Suprapubic skin (tissue), 4 donors: Measurements from ENCODE around the gene FBH1.

Experiments used
- CTCF ChIP-seq, 2 donors: fragments of 200-600 bp in 1 of 2; fragments of 450-650 bp in 1 of 2; sonication (generic) in 1 of 2; IDR thresholded peaks; one replicate each; pipeline ENCODE4 v1.5.1; 2016 to 2019; ENCODE audit warnings: antibody characterized with exemption in 2 of 2, mild to moderate bottlenecking in 1 of 2, moderate library complexity in 1 of 2
- EP300 ChIP-seq: sonication (generic); formaldehyde crosslinking; IDR thresholded peaks from one replicate; pipeline ENCODE4 v1.6.1; 2017; ENCODE audit warnings: antibody characterized with exemption
- POLR2A ChIP-seq, 2 donors: fragments of 450-650 bp; IDR thresholded peaks; one replicate each; pipeline ENCODE4 v1.6.1; 2017; ENCODE audit warnings: antibody characterized with exemption in 2 of 2, mild to moderate bottlenecking in 2 of 2, moderate library complexity in 2 of 2
- POLR2AphosphoS5 ChIP-seq, 3 donors: sonication (generic); formaldehyde crosslinking; IDR thresholded peaks; one replicate each; pipeline ENCODE4 v1.6.1; 2017; ENCODE audit warnings: antibody characterized with exemption in 3 of 3

- TF ChIP-seq CTCF (IDR thresholded peaks at IDR 0.05) (no peak), POLR2A (IDR thresholded peaks at IDR 0.05) (no peak), EP300 (no peak), POLR2AphosphoS5 (IDR thresholded peaks at IDR 0.05) (no peak)
Observed at GRCh38 chr10:5921746-5922145, 31.7 kb downstream of the FBH1 start.
